Astrocyte of the cerebellum (primary cell): Measurements from ENCODE around the gene HLA-DMB.

Source experiments
- DNase-seq: peaks from one replicate; pipeline ENCODE4 v3.0.0-alpha.2; 2011; ENCODE audit warnings: low read depth
- H3K4me3 ChIP-seq: 2 replicates; pipeline ENCODE4 v1.5.1; 2011; ENCODE audit warnings: mild to moderate bottlenecking, low read depth, low read length, moderate library complexity
- CTCF ChIP-seq: IDR thresholded peaks from 2 replicates; pipeline ENCODE4 v1.5.1; 2012; ENCODE audit warnings: low read length, low read depth, moderate library complexity, mild to moderate bottlenecking; ENCODE audit errors: missing control alignments
- in situ Hi-C: cut with HindIII; loops from 2 replicates; pipeline ENCODE4 v1.10.0; 2017; ENCODE audit warnings: low sequenced_read_pairs

HLA-DMB gene

DNA sequence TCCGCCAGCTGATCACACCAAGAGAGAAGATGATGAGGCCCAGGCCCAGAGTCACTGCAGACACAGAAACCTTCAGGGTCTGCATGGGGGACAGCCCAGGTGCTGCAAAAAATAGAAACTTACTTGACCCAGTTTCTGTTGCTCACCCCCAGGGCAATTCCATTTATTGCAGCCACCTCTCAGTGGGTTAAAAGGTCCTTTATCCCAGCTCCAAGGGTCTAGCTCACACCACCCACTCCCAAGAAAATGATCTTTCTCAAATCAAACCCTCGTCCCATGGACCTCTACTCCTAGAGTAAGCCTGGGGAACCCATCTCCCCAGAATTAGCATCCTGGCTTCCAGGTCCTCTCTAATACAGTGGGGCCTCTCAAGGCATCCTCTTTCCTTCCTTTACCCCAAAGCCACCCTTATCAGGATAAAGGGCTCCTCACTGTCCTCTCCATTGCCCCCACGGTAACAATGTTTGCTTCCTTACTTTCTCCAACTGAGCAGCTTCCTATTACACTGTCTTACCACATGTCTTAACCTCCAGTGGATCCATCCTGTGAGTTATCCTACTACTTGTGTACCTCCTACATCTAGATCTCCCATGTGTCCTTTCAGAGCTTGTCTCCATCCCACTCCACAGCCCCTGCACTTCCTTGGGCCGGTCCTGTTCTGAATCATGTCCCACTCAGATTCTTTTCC lies 5.1 kb downstream of the HLA-DMB start:
- in situ Hi-C loops, result no loop called here
- no peak for TF ChIP-seq CTCF
- H3K4me3 ChIP-seq, result no peak overlapping the region
- DNase-seq, result no peak

- peak; percentile 61 for DNase-seq
- in situ Hi-C loops, result no loop called here
- no peak overlapping the region for H3K4me3 ChIP-seq
- TF ChIP-seq CTCF, result peak; percentile 79
These were observed 7.2 kb downstream of the HLA-DMB start for GRCh38 chr6:32933661-32934085.

DNA sequence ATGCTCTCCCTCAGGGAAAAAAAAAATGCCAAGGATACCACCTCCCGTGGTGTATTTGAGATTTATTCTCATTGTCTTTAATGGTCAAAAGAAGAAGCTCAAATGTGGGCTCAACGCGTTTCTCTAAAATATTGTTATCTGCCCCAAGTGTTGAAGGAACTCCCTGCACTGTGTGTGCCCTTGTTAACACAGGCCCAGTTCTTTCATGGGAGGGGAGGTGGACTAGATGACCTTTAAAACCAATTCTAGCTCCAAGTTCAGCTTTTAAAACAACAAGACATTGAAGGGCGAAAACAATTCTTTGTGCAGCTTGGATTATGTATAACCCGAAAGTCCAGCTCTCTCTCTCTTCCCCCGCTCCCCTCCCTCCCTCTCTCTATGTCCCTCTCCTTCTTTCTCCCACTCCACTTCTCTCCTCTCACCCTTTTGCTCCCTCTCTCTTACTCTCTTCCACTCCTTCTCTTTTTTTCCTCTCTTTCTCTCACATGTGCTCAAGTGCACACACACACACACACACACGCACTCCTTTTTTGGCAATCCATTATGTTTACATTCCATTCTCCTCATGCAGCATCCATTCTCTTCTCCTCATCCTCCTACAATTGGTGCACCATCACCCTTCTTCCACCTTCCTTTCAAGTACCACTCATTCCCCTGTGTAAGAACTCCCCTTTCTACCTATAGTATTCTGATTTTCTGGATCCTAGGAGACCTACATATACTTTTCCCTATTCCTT lies 8.5 kb downstream of the HLA-DMB start:
- no peak for DNase-seq
- no peak overlapping the region for H3K4me3 ChIP-seq
- in situ Hi-C loops, result no loop called here
- TF ChIP-seq CTCF, result no peak

GRCh38 chr6:32931211-32931610 lies 9.6 kb downstream of the HLA-DMB start:
- H3K4me3 ChIP-seq, result no peak overlapping the region
- no peak for DNase-seq
- TF ChIP-seq CTCF, result no peak
- in situ Hi-C loops, result no loop called here

DNA sequence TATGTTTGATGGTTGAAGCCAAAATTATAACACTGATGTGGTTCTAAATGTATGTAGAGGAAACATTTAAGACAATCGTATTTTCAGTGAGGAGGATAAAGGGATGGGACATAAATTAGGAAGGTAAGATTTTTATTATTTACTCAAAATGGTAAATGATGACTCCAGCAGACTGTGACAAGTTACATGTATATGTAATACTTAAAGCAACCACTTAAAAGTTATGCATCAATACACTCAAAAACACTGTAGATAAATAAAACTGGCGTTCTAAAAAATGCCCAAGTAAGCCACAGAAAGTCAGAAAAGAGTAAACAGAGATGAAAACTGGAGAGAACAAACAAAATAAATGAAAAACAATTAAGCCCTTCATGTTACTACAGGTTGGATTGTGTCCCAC lies 18.7 kb downstream of the HLA-DMB start:
- in situ Hi-C loops, result no loop called here
- TF ChIP-seq CTCF, result no peak
- H3K4me3 ChIP-seq, result no peak overlapping the region
- no peak for DNase-seq

- H3K4me3 ChIP-seq, result no peak overlapping the region
- in situ Hi-C loops, result no loop called here
- no peak for TF ChIP-seq CTCF
- no peak for DNase-seq
These were observed 20.1 kb downstream of the HLA-DMB start for GRCh38 chr6:32920715-32921114.
